K562 (cell line): ENCODE results near the gene COL15A1. TPM values are rescaled to one million over a fixed set of nuclear protein-coding genes. Genes with fewer than 3 reads are reported as not detected.

ENCODE experiments used
- ARID2 ChIP-seq: fragments of 450-650 bp; IDR thresholded peaks from 2 replicates; pipeline ENCODE4 v1.6.1; 2017; ENCODE audit warnings: antibody characterized with exemption, mild to moderate bottlenecking
- ATF6 ChIP-seq: sonication (generic); formaldehyde crosslinking; IDR thresholded peaks from 2 replicates; pipeline ENCODE4 v1.4.0; 2020; ENCODE audit warnings: mild to moderate bottlenecking, missing genetic modification reagents
- CBX5 ChIP-seq: IDR thresholded peaks from 2 replicates; pipeline ENCODE4 v1.6.1; 2014; ENCODE audit warnings: low read depth, borderline replicate concordance
- CC2D1A ChIP-seq: fragments of 450-650 bp; IDR thresholded peaks from 2 replicates; pipeline ENCODE4 v1.6.1; 2017; ENCODE audit warnings: mild to moderate bottlenecking
- CEBPZ ChIP-seq: fragments of 150-350 bp; IDR thresholded peaks from 2 replicates; pipeline ENCODE4 v1.6.1; 2014; ENCODE audit warnings: low read depth, mild to moderate bottlenecking, low read length, borderline replicate concordance
- DACH1 ChIP-seq: fragments of 450-650 bp; IDR thresholded peaks from 2 replicates; pipeline ENCODE4 v1.6.1; 2018; ENCODE audit not compliant: partially characterized antibody
- ETV1 ChIP-seq: fragments of 450-650 bp; conservative IDR thresholded peaks from 2 replicates; pipeline ENCODE4 v1.6.1; 2016; ENCODE audit warnings: missing genetic modification characterization, control low read depth, low read depth, missing compliant biosample characterization
- GABPB1 ChIP-seq: sonication (generic); formaldehyde crosslinking; IDR thresholded peaks from 2 replicates; pipeline ENCODE4 v1.8.0; 2022; ENCODE audit warnings: mild to moderate bottlenecking, missing genetic modification reagents
- GATA2 ChIP-seq: sonication (generic); formaldehyde crosslinking; IDR thresholded peaks from 2 replicates; pipeline ENCODE4 v1.4.0; 2020; ENCODE audit warnings: mild to moderate bottlenecking, missing genetic modification reagents
- MBD1 ChIP-seq: fragments of 250-450 bp; sonication (Bioruptor Pico); IDR thresholded peaks from 2 replicates; pipeline ENCODE4 v1.8.0; 2022; ENCODE audit warnings: inconsistent platforms
- RAD21 ChIP-seq, 2 experiments: fragments of 250-450 bp in 1 of 2; fragments of 450-650 bp in 1 of 2; sonication (Bioruptor Pico) in 1 of 2; formaldehyde crosslinking in 1 of 2; IDR thresholded peaks in 1 of 2; conservative IDR thresholded peaks in 1 of 2; 2 replicates each; pipeline versions ENCODE4 v1.4.0 to v1.8.0; 2020 to 2022; ENCODE audit warnings: mild to moderate bottlenecking in 2 of 2, moderate library complexity in 1 of 2
- SMARCA4 ChIP-seq: fragments of 450-650 bp; IDR thresholded peaks from 2 replicates; pipeline ENCODE4 v1.6.1; 2016
- SRSF3 ChIP-seq: fragments of 200-400 bp; formaldehyde crosslinking; IDR thresholded peaks from 2 replicates; pipeline ENCODE4 v1.6.1; 2016; ENCODE audit warnings: mild to moderate bottlenecking, low read length, moderate library complexity; ENCODE audit not compliant: insufficient read depth
- polyA plus RNA-seq, 8 experiments: library from polyadenylated mRNA; depleted of rRNA in 4 of 8; stranded (reverse) in 5 of 8; unstranded in 3 of 8; fragments of >200 nt; fragmentation: Nextera tagmentation in 2 of 8; fragmentation: Illumina TruSeq in 1 of 8; extraction: Ambion mirVana in 2 of 8; extraction: Trizol in 1 of 8; gene quantifications; 2 replicates each; pipeline versions ENCODE4 v1.2.1 to v1.2.3, GENCODE V29; 2011 to 2014; ENCODE audit warnings: inconsistent platforms in 1 of 8, missing spikeins in 1 of 8
- total RNA-seq, 7 experiments: library from RNA; depleted of rRNA in 6 of 7; stranded (reverse); fragments of >200 nt in 6 of 7; fragmentation: Illumina TruSeq in 2 of 7; extraction: Trizol in 2 of 7; gene quantifications; 2 replicates each; pipeline versions ENCODE4 v1.2.1 to v1.2.3, GENCODE V29; 2011 to 2021; ENCODE audit warnings: low replicate concordance in 1 of 7
- TF ChIP-seq, protein P1 (sequence below): fragments of 250-450 bp; sonication (Bioruptor Pico); IDR thresholded peaks from 2 replicates; pipeline ENCODE4 v1.4.0; 2020; ENCODE audit warnings: mild to moderate bottlenecking
- TF ChIP-seq, protein P2 (sequence below), 2 experiments: IDR thresholded peaks; 2 replicates each; pipeline ENCODE4 v1.6.1; 2012; ENCODE audit warnings: improper control_type of control experiment in 2 of 2, low read depth in 2 of 2, low read length in 2 of 2, borderline replicate concordance in 1 of 2

Gene COL15A1
- total and polyA plus RNA-seq, 9 of the 15 experiments (the other 6 are each of a cell fraction or from before 2014, with no cell fraction given), result 0.46 to 5.1 (median 2.6) TPM

DNA sequence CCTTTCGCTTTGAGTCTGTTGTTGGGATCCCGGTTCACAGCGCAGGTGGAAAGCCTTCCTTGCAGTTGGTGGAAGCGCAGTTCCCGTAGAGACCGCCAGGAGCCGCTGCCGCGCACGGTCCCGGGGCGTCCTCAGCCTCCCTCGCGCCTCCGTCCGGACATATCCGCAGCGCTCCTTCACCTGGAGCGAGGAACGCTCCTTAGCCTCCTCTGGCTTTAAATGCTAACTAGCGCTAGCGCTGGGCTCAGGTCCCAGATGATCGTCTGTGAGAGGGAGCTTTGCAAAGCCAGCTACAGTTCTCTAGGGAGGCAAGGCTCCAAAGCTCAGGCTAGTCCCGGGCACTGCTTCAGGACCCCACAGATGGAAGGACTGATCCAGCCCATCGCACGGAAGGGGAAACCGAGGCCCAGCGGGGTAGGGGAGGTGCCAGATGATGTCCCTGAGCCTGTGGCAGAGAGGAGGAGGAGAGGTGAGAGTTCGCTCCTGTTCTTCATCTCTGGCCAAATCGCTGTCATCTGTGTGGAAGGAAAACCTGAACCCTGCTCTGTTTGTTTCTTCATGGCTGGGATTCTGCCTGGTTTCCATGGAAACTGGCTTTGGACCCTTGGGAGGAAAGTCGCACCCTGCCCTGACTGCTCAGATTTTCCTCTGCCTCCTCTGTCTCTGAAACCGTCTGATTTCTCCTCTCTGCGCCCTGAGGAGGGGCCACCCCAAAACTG is 31.4 kb downstream of the COL15A1 start (continued):
- TF ChIP-seq, protein P1, sequence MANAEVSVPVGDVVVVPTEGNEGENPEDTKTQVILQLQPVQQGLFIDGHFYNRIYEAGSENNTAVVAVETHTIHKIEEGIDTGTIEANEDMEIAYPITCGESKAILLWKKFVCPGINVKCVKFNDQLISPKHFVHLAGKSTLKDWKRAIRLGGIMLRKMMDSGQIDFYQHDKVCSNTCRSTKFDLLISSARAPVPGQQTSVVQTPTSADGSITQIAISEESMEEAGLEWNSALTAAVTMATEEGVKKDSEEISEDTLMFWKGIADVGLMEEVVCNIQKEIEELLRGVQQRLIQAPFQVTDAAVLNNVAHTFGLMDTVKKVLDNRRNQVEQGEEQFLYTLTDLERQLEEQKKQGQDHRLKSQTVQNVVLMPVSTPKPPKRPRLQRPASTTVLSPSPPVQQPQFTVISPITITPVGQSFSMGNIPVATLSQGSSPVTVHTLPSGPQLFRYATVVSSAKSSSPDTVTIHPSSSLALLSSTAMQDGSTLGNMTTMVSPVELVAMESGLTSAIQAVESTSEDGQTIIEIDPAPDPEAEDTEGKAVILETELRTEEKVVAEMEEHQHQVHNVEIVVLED (CRISPR knock-in tag), result no peak
- TF ChIP-seq CBX5 (0 out of 2 replicates have a peak, but pooled peaks have one; percentile 33), ATF6 (CRISPR knock-in tag) (0 out of 2 replicates have a peak, but pooled peaks have one; percentile 39), SMARCA4 (peak; percentile 77), DACH1 (peak; percentile 30), SRSF3 (no peak), GABPB1 (CRISPR knock-in tag) (peak; percentile 30; the same call in 1 of the 2 replicates), ETV1 (tag) (peak; percentile 44), ARID2 (peak; percentile 84), CEBPZ (no peak), CC2D1A (0 out of 2 replicates have a peak, but pooled peaks have one; percentile 20), GATA2 (CRISPR knock-in tag) (no peak), RAD21 (CRISPR knock-in tag; conservative IDR thresholded peaks at IDR 0.05 in 1 of 2, IDR thresholded peaks at IDR 0.05 in 1 of 2) (peak; percentile 81 to 90), MBD1 (peak; percentile 68; the same call in 1 of the 2 replicates)
- TF ChIP-seq, protein P2, sequence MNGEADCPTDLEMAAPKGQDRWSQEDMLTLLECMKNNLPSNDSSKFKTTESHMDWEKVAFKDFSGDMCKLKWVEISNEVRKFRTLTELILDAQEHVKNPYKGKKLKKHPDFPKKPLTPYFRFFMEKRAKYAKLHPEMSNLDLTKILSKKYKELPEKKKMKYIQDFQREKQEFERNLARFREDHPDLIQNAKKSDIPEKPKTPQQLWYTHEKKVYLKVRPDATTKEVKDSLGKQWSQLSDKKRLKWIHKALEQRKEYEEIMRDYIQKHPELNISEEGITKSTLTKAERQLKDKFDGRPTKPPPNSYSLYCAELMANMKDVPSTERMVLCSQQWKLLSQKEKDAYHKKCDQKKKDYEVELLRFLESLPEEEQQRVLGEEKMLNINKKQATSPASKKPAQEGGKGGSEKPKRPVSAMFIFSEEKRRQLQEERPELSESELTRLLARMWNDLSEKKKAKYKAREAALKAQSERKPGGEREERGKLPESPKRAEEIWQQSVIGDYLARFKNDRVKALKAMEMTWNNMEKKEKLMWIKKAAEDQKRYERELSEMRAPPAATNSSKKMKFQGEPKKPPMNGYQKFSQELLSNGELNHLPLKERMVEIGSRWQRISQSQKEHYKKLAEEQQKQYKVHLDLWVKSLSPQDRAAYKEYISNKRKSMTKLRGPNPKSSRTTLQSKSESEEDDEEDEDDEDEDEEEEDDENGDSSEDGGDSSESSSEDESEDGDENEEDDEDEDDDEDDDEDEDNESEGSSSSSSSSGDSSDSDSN (IDR thresholded peaks at IDR 0.05; ENCODE audit: borderline replicate concordance in 1 of 2, low read depth in 2 of 2, low read length in 2 of 2), result 0 out of 4 replicates have a peak, but pooled peaks of 1 of the 2 experiments have one; percentile 29
